HCT116 (cell line): Measurements from ENCODE around the gene B4GALT4. TPM values are rescaled to one million over a fixed set of nuclear protein-coding genes. Genes with fewer than 3 reads are reported as not detected.

Source experiments
- ATAC-seq: fragments of 200-7000 bp; cut with Tn5 transposase; 2 replicates; pipeline ENCODE4 v1.9.1; 2020; ENCODE audit warnings: mild to moderate bottlenecking, moderate library complexity
- BruUV-seq: library from RNA; stranded (reverse); fragments of 400-500 nt; replicated peaks from 2 replicates; lab custom pipeline; 2021; lab: Mats Ljungman, UMichigan
- CTCF ChIA-PET: fragments of 300-600 bp; sonication (Branson Sonifier 250); formaldehyde crosslinking; loops from one replicate; lab custom pipeline; 2021; ENCODE audit warnings: antibody characterized with exemption; lab: Charles Lee
- POLR2A ChIA-PET: fragments of 300-600, 350-600 bp; sonication (Branson Sonifier 250); formaldehyde crosslinking; loops from one replicate; lab custom pipeline; 2021; ENCODE audit warnings: antibody characterized with exemption; lab: Charles Lee
- RAD21 ChIA-PET, 2 experiments: fragments of 300-600 bp; sonication (Branson Sonifier 250); formaldehyde crosslinking; loops; one replicate each; lab custom pipeline; 2023; ENCODE audit warnings: low total read pairs in 2 of 2; ENCODE audit not compliant: uncharacterized antibody in 2 of 2, unreplicated experiment in 2 of 2, low non-redundant PET in 1 of 2; lab: Charles Lee
- DNase-seq: peaks from one replicate; pipeline ENCODE4 v3.0.0-alpha.2; 2010; ENCODE audit warnings: low read depth, low spot score
- H2AFZ ChIP-seq: fragments of 200-600 bp; shearing (Covaris generic), sonication (generic); 2 replicates; pipeline ENCODE4 v1.6.1; 2017; ENCODE audit warnings: low read depth, mixed run types, mixed read lengths, antibody characterized with exemption, low read length; ENCODE audit not compliant: poor library complexity, severe bottlenecking
- H3K27ac ChIP-seq: 2 replicates; pipeline ENCODE4 v1.5.1; 2012; ENCODE audit warnings: low read depth, low read length
- H3K27me3 ChIP-seq: fragments of 200-600 bp; sonication (generic); 2 replicates; pipeline ENCODE4 v1.6.1; 2016; ENCODE audit warnings: mixed run types, low read length, mixed read lengths; ENCODE audit not compliant: insufficient read depth
- H3K36me3 ChIP-seq, 2 experiments: fragments of 200-500 bp in 1 of 2; fragments of 200-600 bp in 1 of 2; sonication (Bioruptor generic) in 1 of 2; sonication (generic) in 1 of 2; 2 replicates each; pipeline versions ENCODE4 v1.5.1 to v1.6.1; 2014 to 2016; ENCODE audit warnings: low read length in 2 of 2, inconsistent platforms in 1 of 2, mixed read lengths in 1 of 2, mixed run types in 1 of 2; ENCODE audit not compliant: insufficient read depth in 2 of 2, control insufficient read depth in 1 of 2
- H3K4me1 ChIP-seq, 2 experiments: fragments of 200-600 bp in 1 of 2; sonication (generic) in 1 of 2; 2 replicates each; pipeline versions ENCODE4 v1.5.1 to v1.6.1; 2012 to 2017; ENCODE audit warnings: low read length in 2 of 2, inconsistent platforms in 1 of 2, mild to moderate bottlenecking in 1 of 2, mixed read lengths in 1 of 2, mixed run types in 1 of 2, moderate library complexity in 1 of 2; ENCODE audit not compliant: insufficient read depth in 2 of 2, control insufficient read depth in 1 of 2
- H3K4me2 ChIP-seq: fragments of 200-600 bp; sonication (generic); 2 replicates; pipeline ENCODE4 v1.6.1; 2017; ENCODE audit warnings: mixed run types, low read length, mixed read lengths
- H3K4me3 ChIP-seq, 2 experiments: fragments of 200-600 bp in 1 of 2; sonication (generic) in 1 of 2; replicated peaks in 1 of 2; 2 replicates each; pipeline ENCODE4 v1.5.1; 2011 to 2016; ENCODE audit warnings: low read length in 2 of 2, control low read depth in 1 of 2, low read depth in 1 of 2, mild to moderate bottlenecking in 1 of 2, mixed read lengths in 1 of 2, mixed run types in 1 of 2
- H3K79me2 ChIP-seq: fragments of 200-600 bp; sonication (generic); 2 replicates; pipeline ENCODE4 v1.6.1; 2017; ENCODE audit warnings: mild to moderate bottlenecking, mixed run types, low read length, moderate library complexity, mixed read lengths; ENCODE audit not compliant: insufficient read depth
- H3K9ac ChIP-seq: fragments of 200-600 bp; sonication (generic); 2 replicates; pipeline ENCODE4 v1.6.1; 2016; ENCODE audit warnings: low read length, mixed read lengths
- H3K9me2 ChIP-seq: fragments of 200-600 bp; sonication (generic), shearing (Covaris generic); 2 replicates; pipeline ENCODE4 v1.6.1; 2017; ENCODE audit warnings: mixed run types, mild to moderate bottlenecking, moderate library complexity; ENCODE audit not compliant: insufficient read depth
- H3K9me3 ChIP-seq, 2 experiments: fragments of 200-500 bp in 1 of 2; fragments of 200-600 bp in 1 of 2; sonication (Bioruptor generic) in 1 of 2; sonication (generic) in 1 of 2; 2 replicates each; pipeline ENCODE4 v1.6.1; 2014 to 2017; ENCODE audit warnings: low read length in 2 of 2, mixed read lengths in 2 of 2, inconsistent platforms in 1 of 2, low read depth in 1 of 2, mild to moderate bottlenecking in 1 of 2, mixed run types in 1 of 2, moderate library complexity in 1 of 2; ENCODE audit not compliant: control insufficient read depth in 1 of 2, insufficient read depth in 1 of 2
- H4K20me1 ChIP-seq: fragments of 200-600 bp; sonication (generic), shearing (Covaris generic); 2 replicates; pipeline ENCODE4 v1.6.1; 2017; ENCODE audit warnings: mixed run types, mild to moderate bottlenecking, moderate library complexity; ENCODE audit not compliant: insufficient read depth
- CBX3 ChIP-seq: IDR thresholded peaks from 2 replicates; pipeline ENCODE4 v1.6.1; 2012; ENCODE audit warnings: low read depth
- CEBPB ChIP-seq: IDR thresholded peaks from 2 replicates; pipeline ENCODE4 v1.6.1; 2012; ENCODE audit warnings: low read depth
- EGR1 ChIP-seq: IDR thresholded peaks from 2 replicates; pipeline ENCODE4 v1.6.1; 2012; ENCODE audit warnings: low read depth
- ELF1 ChIP-seq: IDR thresholded peaks from 2 replicates; pipeline ENCODE4 v1.6.1; 2012; ENCODE audit warnings: low read depth, borderline replicate concordance
- EZH2 ChIP-seq: fragments of 200-600 bp; sonication (generic); IDR thresholded peaks from 2 replicates; pipeline ENCODE4 v1.6.1; 2017; ENCODE audit warnings: antibody characterized with exemption, mixed run types
- FOSL1 ChIP-seq: IDR thresholded peaks from 2 replicates; pipeline ENCODE4 v1.6.1; 2012; ENCODE audit warnings: low read depth
- JUND ChIP-seq: IDR thresholded peaks from 2 replicates; pipeline ENCODE4 v1.6.1; 2012
- MAX ChIP-seq: IDR thresholded peaks from 2 replicates; pipeline ENCODE4 v1.6.1; 2012
- POLR2A ChIP-seq: IDR thresholded peaks from 2 replicates; pipeline ENCODE4 v1.7.0; 2011; ENCODE audit warnings: borderline replicate concordance; ENCODE audit not compliant: insufficient read depth, insufficient read length; ENCODE audit errors: extremely low read depth
- RAD21 ChIP-seq: IDR thresholded peaks from 2 replicates; pipeline ENCODE4 v1.6.1; 2012; ENCODE audit warnings: low read depth, mild to moderate bottlenecking
- SIN3A ChIP-seq: IDR thresholded peaks from 2 replicates; pipeline ENCODE4 v1.6.1; 2012; ENCODE audit warnings: low read depth
- SRF ChIP-seq: IDR thresholded peaks from 2 replicates; pipeline ENCODE4 v1.6.1; 2012; ENCODE audit warnings: low read depth
- TCF7L2 ChIP-seq: IDR thresholded peaks from 2 replicates; pipeline ENCODE4 v1.7.0; 2011; ENCODE audit warnings: borderline replicate concordance, inconsistent platforms; ENCODE audit not compliant: insufficient read depth, insufficient read length; ENCODE audit errors: extremely low read depth
- YY1 ChIP-seq: IDR thresholded peaks from 2 replicates; pipeline ENCODE4 v1.6.1; 2011; ENCODE audit warnings: low read length, low read depth, moderate library complexity, mild to moderate bottlenecking; ENCODE audit not compliant: insufficient replicate concordance; ENCODE audit errors: extremely low read depth
- intact Hi-C: fragments of 100-400 bp; cut with micrococcal nuclease; formaldehyde crosslinking; loops from 2 replicates; pipeline ENCODE4 v1.10.0; 2022
- total RNA-seq: library from RNA; stranded (reverse); gene quantifications from one replicate; pipeline ENCODE4 v1.2.1, GENCODE V29; 2021; ENCODE audit not compliant: unreplicated experiment
- TF ChIP-seq, protein P1 (sequence below): IDR thresholded peaks from 2 replicates; pipeline ENCODE4 v1.6.1; 2012; ENCODE audit warnings: low read depth
- TF ChIP-seq, protein P2 (sequence below): IDR thresholded peaks from 2 replicates; pipeline ENCODE4 v1.6.1; 2012
- TF ChIP-seq, protein P3 (sequence below): IDR thresholded peaks from 2 replicates; pipeline ENCODE4 v1.6.1; 2011; ENCODE audit warnings: mild to moderate bottlenecking, low read length, moderate library complexity; ENCODE audit not compliant: insufficient replicate concordance; ENCODE audit errors: extremely low read depth

Gene B4GALT4
- total RNA-seq, 1 experiment from 2014 or later, result 15.9 TPM

- Histone ChIP-seq H3K9me3 (no peaks in the 10 kb centered on the region), H2AFZ (peak overlapping the region; percentile 2)
- no peak for DNase-seq
Measured at GRCh38 chr3:119257111-119257510, 16.4 kb upstream of the B4GALT4 start.

More at GRCh38 chr3:119257111-119257510, 16.4 kb upstream of the B4GALT4 start:
- H3K36me3 ChIP-seq, result no peaks in the 10 kb centered on the region
- BruUV-seq, result no TSS peak
- no peaks in the 10 kb centered on the region for H3K79me2 ChIP-seq
- ChIA-PET POLR2A (no interaction called here), CTCF (interaction anchor here (1.3 kb wide), 1 partner anchor 13 kb away, joined by 5 read pairs; no protein-coding TSS in a partner anchor), RAD21 (no interaction called here)
- no peak overlapping the region for H3K9ac ChIP-seq
- H4K20me1 ChIP-seq, result no peaks in the 10 kb centered on the region
- H3K27ac ChIP-seq, result no peak overlapping the region
- H3K4me3 ChIP-seq, result no peak overlapping the region
- intact Hi-C loops, result no loop called here
- TF ChIP-seq, protein P1, sequence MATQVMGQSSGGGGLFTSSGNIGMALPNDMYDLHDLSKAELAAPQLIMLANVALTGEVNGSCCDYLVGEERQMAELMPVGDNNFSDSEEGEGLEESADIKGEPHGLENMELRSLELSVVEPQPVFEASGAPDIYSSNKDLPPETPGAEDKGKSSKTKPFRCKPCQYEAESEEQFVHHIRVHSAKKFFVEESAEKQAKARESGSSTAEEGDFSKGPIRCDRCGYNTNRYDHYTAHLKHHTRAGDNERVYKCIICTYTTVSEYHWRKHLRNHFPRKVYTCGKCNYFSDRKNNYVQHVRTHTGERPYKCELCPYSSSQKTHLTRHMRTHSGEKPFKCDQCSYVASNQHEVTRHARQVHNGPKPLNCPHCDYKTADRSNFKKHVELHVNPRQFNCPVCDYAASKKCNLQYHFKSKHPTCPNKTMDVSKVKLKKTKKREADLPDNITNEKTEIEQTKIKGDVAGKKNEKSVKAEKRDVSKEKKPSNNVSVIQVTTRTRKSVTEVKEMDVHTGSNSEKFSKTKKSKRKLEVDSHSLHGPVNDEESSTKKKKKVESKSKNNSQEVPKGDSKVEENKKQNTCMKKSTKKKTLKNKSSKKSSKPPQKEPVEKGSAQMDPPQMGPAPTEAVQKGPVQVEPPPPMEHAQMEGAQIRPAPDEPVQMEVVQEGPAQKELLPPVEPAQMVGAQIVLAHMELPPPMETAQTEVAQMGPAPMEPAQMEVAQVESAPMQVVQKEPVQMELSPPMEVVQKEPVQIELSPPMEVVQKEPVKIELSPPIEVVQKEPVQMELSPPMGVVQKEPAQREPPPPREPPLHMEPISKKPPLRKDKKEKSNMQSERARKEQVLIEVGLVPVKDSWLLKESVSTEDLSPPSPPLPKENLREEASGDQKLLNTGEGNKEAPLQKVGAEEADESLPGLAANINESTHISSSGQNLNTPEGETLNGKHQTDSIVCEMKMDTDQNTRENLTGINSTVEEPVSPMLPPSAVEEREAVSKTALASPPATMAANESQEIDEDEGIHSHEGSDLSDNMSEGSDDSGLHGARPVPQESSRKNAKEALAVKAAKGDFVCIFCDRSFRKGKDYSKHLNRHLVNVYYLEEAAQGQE, result no peak
- TF ChIP-seq, protein P2, sequence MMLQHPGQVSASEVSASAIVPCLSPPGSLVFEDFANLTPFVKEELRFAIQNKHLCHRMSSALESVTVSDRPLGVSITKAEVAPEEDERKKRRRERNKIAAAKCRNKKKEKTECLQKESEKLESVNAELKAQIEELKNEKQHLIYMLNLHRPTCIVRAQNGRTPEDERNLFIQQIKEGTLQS, result no peak
- TF ChIP-seq TCF7L2 (no peak), YY1 (no peak), JUND (no peak), SIN3A (no peak), RAD21 (no peak), EGR1 (no peak), CBX3 (no peak), EZH2 (no peak), ELF1 (no peak), FOSL1 (no peak), SRF (no peak), MAX (no peak), POLR2A (no peak), CEBPB (no peak)
- TF ChIP-seq, protein P3, sequence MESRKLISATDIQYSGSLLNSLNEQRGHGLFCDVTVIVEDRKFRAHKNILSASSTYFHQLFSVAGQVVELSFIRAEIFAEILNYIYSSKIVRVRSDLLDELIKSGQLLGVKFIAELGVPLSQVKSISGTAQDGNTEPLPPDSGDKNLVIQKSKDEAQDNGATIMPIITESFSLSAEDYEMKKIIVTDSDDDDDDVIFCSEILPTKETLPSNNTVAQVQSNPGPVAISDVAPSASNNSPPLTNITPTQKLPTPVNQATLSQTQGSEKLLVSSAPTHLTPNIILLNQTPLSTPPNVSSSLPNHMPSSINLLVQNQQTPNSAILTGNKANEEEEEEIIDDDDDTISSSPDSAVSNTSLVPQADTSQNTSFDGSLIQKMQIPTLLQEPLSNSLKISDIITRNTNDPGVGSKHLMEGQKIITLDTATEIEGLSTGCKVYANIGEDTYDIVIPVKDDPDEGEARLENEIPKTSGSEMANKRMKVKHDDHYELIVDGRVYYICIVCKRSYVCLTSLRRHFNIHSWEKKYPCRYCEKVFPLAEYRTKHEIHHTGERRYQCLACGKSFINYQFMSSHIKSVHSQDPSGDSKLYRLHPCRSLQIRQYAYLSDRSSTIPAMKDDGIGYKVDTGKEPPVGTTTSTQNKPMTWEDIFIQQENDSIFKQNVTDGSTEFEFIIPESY, result no peak
- no peak overlapping the region for H3K4me2 ChIP-seq
- no peak for ATAC-seq
- H3K27me3 ChIP-seq, result no peaks in the 10 kb centered on the region
- peaks cover 0 to 8% of the 10 kb centered on the region in 2 experiments; a peak in 1 of 4 replicates for H3K4me1 ChIP-seq
- no peaks in the 10 kb centered on the region for H3K9me2 ChIP-seq
